GM12878 (cell line): ENCODE data around the gene INPP5D. TPM values are rescaled to one million over a fixed set of nuclear protein-coding genes. Genes with fewer than 3 reads are reported as not detected.

Experiments
- ATAC-seq: fragments of 200-7000 bp; cut with Tn5 transposase; 3 replicates; pipeline ENCODE4 v1.9.1; 2020; ENCODE audit warnings: mild to moderate bottlenecking, moderate library complexity
- BruUV-seq: library from RNA; stranded (reverse); fragments of 400-500 nt; replicated peaks from 2 replicates; lab custom pipeline; 2021; lab: Mats Ljungman, UMichigan
- CTCF ChIA-PET: fragments of 300-600 bp; sonication (Branson Sonifier 250); formaldehyde crosslinking; extraction: SDS; loops from one replicate; lab custom pipeline; 2021; ENCODE audit warnings: inconsistent platforms; lab: Yijun Ruan, JAX
- POLR2A ChIA-PET: fragments of 350-600 bp; formaldehyde crosslinking; extraction: SDS; loops from one replicate; lab custom pipeline; 2021; ENCODE audit warnings: inconsistent platforms; lab: Charles Lee
- RAD21 ChIA-PET: fragments of 300-600 bp; sonication (Branson Sonifier 250); formaldehyde crosslinking; loops from one replicate; lab custom pipeline; 2023; ENCODE audit warnings: antibody characterized with exemption; ENCODE audit not compliant: unreplicated experiment; lab: Charles Lee
- SMC1A ChIA-PET: fragments of 300-600 bp; sonication (Branson Sonifier 250); formaldehyde crosslinking; loops from one replicate; lab custom pipeline; 2023; ENCODE audit not compliant: unreplicated experiment, uncharacterized antibody; lab: Charles Lee
- DNase-seq: peaks from one replicate; pipeline ENCODE4 v3.0.0-alpha.2; 2011; ENCODE audit warnings: low read depth, low spot score
- FAIRE-seq: peaks from 3 replicates; lab custom pipeline; 2011; peaks lifted over from hg19 to GRCh38; lab: Jason Lieb, UNC
- H2AFZ ChIP-seq: 2 replicates; pipeline ENCODE4 v1.6.0; 2011; ENCODE audit warnings: low read depth, low read length, control low read depth; ENCODE audit not compliant: control insufficient read depth
- H3K27ac ChIP-seq: 2 replicates; pipeline ENCODE4 v1.5.1; 2011; ENCODE audit warnings: control low read depth; ENCODE audit not compliant: control insufficient read depth, insufficient read depth
- H3K27me3 ChIP-seq, 2 experiments: replicated peaks in 1 of 2; 2 replicates each; pipeline versions ENCODE4 v1.6.0 to v1.6.1; 2011; ENCODE audit warnings: low read length in 1 of 2; ENCODE audit not compliant: control insufficient read depth in 2 of 2, insufficient read depth in 2 of 2
- H3K36me3 ChIP-seq, 2 experiments: 2 replicates each; pipeline ENCODE4 v1.5.1; 2011; ENCODE audit warnings: low read length in 1 of 2; ENCODE audit not compliant: control insufficient read depth in 2 of 2, insufficient read depth in 2 of 2
- H3K4me1 ChIP-seq: 2 replicates; pipeline ENCODE4 v1.6.1; 2011; ENCODE audit warnings: mild to moderate bottlenecking, low read length, moderate library complexity, mixed read lengths; ENCODE audit not compliant: control insufficient read depth, insufficient read depth
- H3K4me2 ChIP-seq: 2 replicates; pipeline ENCODE4 v1.6.0; 2011; ENCODE audit warnings: control low read depth; ENCODE audit not compliant: control insufficient read depth, insufficient read depth
- H3K4me3 ChIP-seq: fragments of 200-600 bp; sonication (generic); 2 replicates; pipeline ENCODE4 v1.5.1; 2016
- H3K79me2 ChIP-seq: 2 replicates; pipeline ENCODE4 v1.6.0; 2011; ENCODE audit warnings: low read length; ENCODE audit not compliant: control insufficient read depth, insufficient read depth
- H3K9ac ChIP-seq: 2 replicates; pipeline ENCODE4 v1.8.0; 2011; ENCODE audit warnings: low read length, control low read depth, mixed read lengths; ENCODE audit not compliant: control insufficient read depth, insufficient read depth
- H3K9me3 ChIP-seq: replicated peaks from 3 replicates; pipeline ENCODE4 v1.5.1; 2011; ENCODE audit warnings: mild to moderate bottlenecking, low read length; ENCODE audit not compliant: control insufficient read depth, insufficient read depth
- H4K20me1 ChIP-seq: 2 replicates; pipeline ENCODE4 v1.6.0; 2011; ENCODE audit not compliant: control insufficient read depth, insufficient read depth
- CREB1 ChIP-seq: IDR thresholded peaks from 2 replicates; pipeline ENCODE4 v1.6.1; 2012; ENCODE audit warnings: low read depth, mild to moderate bottlenecking, inconsistent platforms
- HSF1 ChIP-seq: fragments of 150-350 bp; IDR thresholded peaks from 2 replicates; pipeline ENCODE4 v1.6.1; 2014; ENCODE audit warnings: mild to moderate bottlenecking, low read depth, low read length
- NR2C2 ChIP-seq: IDR thresholded peaks from 2 replicates; pipeline ENCODE4 v1.6.1; 2011; ENCODE audit warnings: borderline replicate concordance, low read depth; ENCODE audit not compliant: control insufficient read depth, insufficient read length
- NR2F1 ChIP-seq: fragments of 450-650 bp; conservative IDR thresholded peaks from 2 replicates; pipeline ENCODE4 v1.6.1; 2017; ENCODE audit warnings: mild to moderate bottlenecking
- SP1 ChIP-seq: IDR thresholded peaks from one replicate; pipeline ENCODE4 v1.6.1; 2011; ENCODE audit warnings: low read depth, low read length
- SRF ChIP-seq, 2 experiments: IDR thresholded peaks; 2 replicates each; pipeline ENCODE4 v1.6.1; 2011; ENCODE audit warnings: low read depth in 2 of 2, low read length in 2 of 2, mild to moderate bottlenecking in 1 of 2, moderate library complexity in 1 of 2
- TARDBP ChIP-seq: IDR thresholded peaks from 2 replicates; pipeline ENCODE4 v1.6.1; 2016; ENCODE audit warnings: borderline replicate concordance
- ZBTB11 ChIP-seq: fragments of 450-650 bp; formaldehyde crosslinking; IDR thresholded peaks from 2 replicates; pipeline ENCODE4 v1.5.0; 2022; ENCODE audit warnings: mild to moderate bottlenecking, missing genetic modification characterization
- WGBS: methylation state at CpG from one replicate; pipeline ENCODE4 v1.1.6; 2016; ENCODE audit warnings: low lambda C conversion rate; ENCODE audit not compliant: insufficient replicate concordance, insufficient coverage; ENCODE audit errors: missing lambda C conversion rate; 5-methylcytosine and 5-hydroxymethylcytosine counted together
- in situ Hi-C: fragments of 300-500 bp; cut with MboI; formaldehyde crosslinking; loops from 9 replicates; pipeline ENCODE4 v1.14.3; 2018; ENCODE audit warnings: mixed read lengths
- intact Hi-C: fragments of 100-400 bp; cut with micrococcal nuclease; formaldehyde crosslinking; loops from one replicate; pipeline ENCODE4 v1.14.2; 2022; ENCODE audit not compliant: unreplicated experiment
- polyA plus RNA-seq, 11 experiments: library from polyadenylated mRNA; depleted of rRNA in 4 of 11; unstranded in 6 of 11; stranded (reverse) in 5 of 11; fragments of >200 nt; fragmentation: Nextera tagmentation in 4 of 11; fragmentation: Illumina TruSeq in 1 of 11; extraction: Ambion mirVana in 4 of 11; extraction: Trizol in 1 of 11; gene quantifications; 1 replicate in 1 of 11; 2 replicates in 10 of 11; pipeline versions ENCODE4 v1.2.1 to v1.2.3, GENCODE V29; 2011 to 2016; ENCODE audit warnings: inconsistent platforms in 2 of 11, missing spikeins in 2 of 11, low read depth in 1 of 11
- total RNA-seq, 4 experiments: library from RNA; depleted of rRNA in 3 of 4; stranded (reverse); fragments of >200 nt in 3 of 4; fragmentation: Illumina TruSeq in 1 of 4; extraction: Trizol in 1 of 4; gene quantifications; 2 replicates each; pipeline versions ENCODE4 v1.2.1 to v1.2.3, GENCODE V29; 2013 to 2021
- TF ChIP-seq, protein P1 (sequence below): fragments of 450-650 bp; IDR thresholded peaks from 2 replicates; pipeline ENCODE4 v1.6.1; 2016; ENCODE audit warnings: mild to moderate bottlenecking

Gene INPP5D
- total and polyA plus RNA-seq, 10 of the 15 experiments (the other 5 are each of a cell fraction or from before 2014, with no cell fraction given) = 11.8 to 139 (median 88.8) TPM

- no peak overlapping the region for H3K9ac ChIP-seq
- H3K4me3 ChIP-seq = no peak overlapping the region
- no peaks in the 10 kb centered on the region for H3K27me3 ChIP-seq
- TF ChIP-seq NR2C2 = no peak
- TF ChIP-seq ZBTB11 = no peak
- no peak for TF ChIP-seq NR2F1
- TF ChIP-seq SRF (IDR thresholded peaks at IDR 0.05; ENCODE audit: low read depth in 2 of 2, low read length in 2 of 2) = no peak
- TF ChIP-seq, protein P1, sequence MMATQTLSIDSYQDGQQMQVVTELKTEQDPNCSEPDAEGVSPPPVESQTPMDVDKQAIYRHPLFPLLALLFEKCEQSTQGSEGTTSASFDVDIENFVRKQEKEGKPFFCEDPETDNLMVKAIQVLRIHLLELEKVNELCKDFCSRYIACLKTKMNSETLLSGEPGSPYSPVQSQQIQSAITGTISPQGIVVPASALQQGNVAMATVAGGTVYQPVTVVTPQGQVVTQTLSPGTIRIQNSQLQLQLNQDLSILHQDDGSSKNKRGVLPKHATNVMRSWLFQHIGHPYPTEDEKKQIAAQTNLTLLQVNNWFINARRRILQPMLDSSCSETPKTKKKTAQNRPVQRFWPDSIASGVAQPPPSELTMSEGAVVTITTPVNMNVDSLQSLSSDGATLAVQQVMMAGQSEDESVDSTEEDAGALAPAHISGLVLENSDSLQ = no peak
- TF ChIP-seq TARDBP = no peak
- TF ChIP-seq CREB1 = no peak
- TF ChIP-seq HSF1 = no peak
- no peak for TF ChIP-seq SP1
- H3K79me2 ChIP-seq = no peaks in the 10 kb centered on the region
- POLR2A ChIA-PET = no interaction called here
- SMC1A ChIA-PET = interaction anchor here (1.2 kb wide), 1 partner anchor 261 kb away, joined by 3 read pairs; no protein-coding TSS in a partner anchor
- no peaks in the 10 kb centered on the region for H3K4me1 ChIP-seq
- intact Hi-C loops (no loop called here), in situ Hi-C loops (no loop called here)
- H3K36me3 ChIP-seq = no peaks in the 10 kb centered on the region
- no TSS peak for BruUV-seq
- peaks cover 1% of the 10 kb centered on the region; the same call in 1 of the 3 replicates for H3K9me3 ChIP-seq
- no peak overlapping the region for H3K27ac ChIP-seq
- ATAC-seq (no peak), FAIRE-seq (no peak), DNase-seq (no peak)
- RAD21 ChIA-PET = no interaction called here
- 4% methylated on average over 9 of the region's 9 CpGs for WGBS
- no peak overlapping the region for H2AFZ ChIP-seq
- H3K4me2 ChIP-seq = no peak overlapping the region
- CTCF ChIA-PET = interaction anchor here (0.9 to 1.5 kb wide), 3 partner anchors 11 to 21 kb away, joined by 3 to 4 read pairs (median 4); no protein-coding TSS in a partner anchor
- no peaks in the 10 kb centered on the region for H4K20me1 ChIP-seq
These were observed 26.5 kb upstream of the INPP5D start for GRCh38 chr2:233033672-233034071.
